IMR-90 (cell line): ENCODE data around the gene NOP9. TPM values are rescaled to one million over a fixed set of nuclear protein-coding genes. Genes with fewer than 3 reads are reported as not detected.
A peak's percentile ranks its signal among the peaks of the same experiment; 100 is the strongest.

Experiments
- ATAC-seq: fragments of 200-7000 bp; cut with Tn5 transposase; 2 replicates; pipeline ENCODE4 v1.9.1; 2020; ENCODE audit warnings: low read depth, mild to moderate bottlenecking, moderate library complexity
- BruUV-seq: library from RNA; stranded (reverse); fragments of 400-500 nt; replicated peaks from 2 replicates; lab custom pipeline; 2021; lab: Mats Ljungman, UMichigan
- CTCF ChIA-PET: fragments of 300-600 bp; formaldehyde crosslinking; extraction: SDS; loops from one replicate; lab custom pipeline; 2021; ENCODE audit warnings: antibody characterized with exemption; lab: Yijun Ruan, JAX
- POLR2A ChIA-PET: fragments of 300-600 bp; sonication (Branson Sonifier 250); formaldehyde crosslinking; loops from one replicate; lab custom pipeline; 2022; ENCODE audit warnings: antibody characterized with exemption; ENCODE audit not compliant: unreplicated experiment; lab: Charles Lee
- DNase-seq: peaks from one replicate; pipeline ENCODE4 v3.0.0; 2013
- H2AFZ ChIP-seq: replicated peaks from 2 replicates; pipeline ENCODE3; 2013; ENCODE audit warnings: low read length, mild to moderate bottlenecking; ENCODE audit not compliant: poor library complexity
- H2AK5ac ChIP-seq: 2 replicates; pipeline ENCODE4 v1.6.1; 2013; ENCODE audit warnings: low read depth, low read length, inconsistent platforms
- H2AK9ac ChIP-seq: replicated peaks from 2 replicates; pipeline ENCODE3; 2013; ENCODE audit warnings: mild to moderate bottlenecking, low read depth, low read length, moderate library complexity; ENCODE audit not compliant: poor library complexity
- H2BK120ac ChIP-seq: 2 replicates; pipeline ENCODE4 v1.6.1; 2013; ENCODE audit warnings: low read depth, low read length, inconsistent platforms
- H2BK15ac ChIP-seq: 3 replicates; pipeline ENCODE4 v1.6.1; 2013; ENCODE audit warnings: low read depth, low read length, inconsistent platforms
- H2BK20ac ChIP-seq: 2 replicates; pipeline ENCODE4 v1.6.1; 2013; ENCODE audit warnings: low read depth, mild to moderate bottlenecking, inconsistent platforms, low read length, moderate library complexity
- H2BK5ac ChIP-seq: 2 replicates; pipeline ENCODE4 v1.6.1; 2013; ENCODE audit warnings: mild to moderate bottlenecking, low read depth, low read length, inconsistent platforms; ENCODE audit not compliant: poor library complexity, severe bottlenecking
- H3K14ac ChIP-seq: replicated peaks from 2 replicates; pipeline ENCODE4 v1.6.1; 2013; ENCODE audit warnings: low read depth, low read length, inconsistent platforms
- H3K18ac ChIP-seq: 2 replicates; pipeline ENCODE4 v1.6.1; 2013; ENCODE audit warnings: low read depth, low read length, control low read depth
- H3K23ac ChIP-seq: 2 replicates; pipeline ENCODE4 v1.6.1; 2013; ENCODE audit warnings: low read depth, low read length, inconsistent platforms
- H3K27ac ChIP-seq: 2 replicates; pipeline ENCODE4 v1.5.1; 2013; ENCODE audit warnings: mild to moderate bottlenecking, control low read depth, low read length; ENCODE audit not compliant: insufficient read depth
- H3K27me3 ChIP-seq: 2 replicates; pipeline ENCODE4 v1.6.1; 2013; ENCODE audit warnings: low read length; ENCODE audit not compliant: control insufficient read depth, insufficient read depth
- H3K36me3 ChIP-seq: 2 replicates; pipeline ENCODE4 v1.6.1; 2013; ENCODE audit warnings: low read length, mixed read lengths; ENCODE audit not compliant: control insufficient read depth, insufficient read depth
- H3K4ac ChIP-seq: 2 replicates; pipeline ENCODE4 v1.6.1; 2013; ENCODE audit warnings: low read depth, low read length, inconsistent platforms
- H3K4me1 ChIP-seq: 2 replicates; pipeline ENCODE4 v1.6.1; 2013; ENCODE audit warnings: low read length, mixed read lengths; ENCODE audit not compliant: control insufficient read depth, insufficient read depth
- H3K4me2 ChIP-seq: 2 replicates; pipeline ENCODE4 v1.6.1; 2013; ENCODE audit warnings: low read depth, mild to moderate bottlenecking, control low read depth, low read length, moderate library complexity
- H3K4me3 ChIP-seq: 2 replicates; pipeline ENCODE4 v1.5.1; 2013; ENCODE audit warnings: low read depth, mild to moderate bottlenecking, control low read depth, low read length, moderate library complexity; ENCODE audit not compliant: insufficient read depth
- H3K56ac ChIP-seq: 2 replicates; pipeline ENCODE4 v1.6.1; 2013; ENCODE audit warnings: low read length, inconsistent platforms; ENCODE audit not compliant: insufficient read depth; ENCODE audit errors: extremely low read depth
- H3K79me1 ChIP-seq, 2 experiments: 2 replicates each; pipeline ENCODE4 v1.6.1; 2013; ENCODE audit warnings: low read length in 2 of 2, inconsistent platforms in 1 of 2, low read depth in 1 of 2
- H3K9ac ChIP-seq: 2 replicates; pipeline ENCODE4 v1.6.1; 2013; ENCODE audit warnings: low read depth, low read length, control low read depth
- H3K9me1 ChIP-seq: 2 replicates; pipeline ENCODE4 v1.6.1; 2013; ENCODE audit warnings: low read length, inconsistent platforms; ENCODE audit not compliant: insufficient read depth
- H3K9me3 ChIP-seq: 2 replicates; pipeline ENCODE4 v1.6.1; 2013; ENCODE audit warnings: low read length; ENCODE audit not compliant: control insufficient read depth, insufficient read depth
- H4K20me1 ChIP-seq: 2 replicates; pipeline ENCODE4 v1.6.1; 2013; ENCODE audit warnings: low read length, inconsistent platforms; ENCODE audit not compliant: insufficient read depth
- H4K5ac ChIP-seq: 2 replicates; pipeline ENCODE4 v1.6.1; 2013; ENCODE audit warnings: mild to moderate bottlenecking, low read depth, low read length, control low read depth
- H4K8ac ChIP-seq, 2 experiments: 2 replicates each; pipeline ENCODE4 v1.6.1; 2013; ENCODE audit warnings: low read depth in 2 of 2, low read length in 2 of 2, control low read depth in 1 of 2, inconsistent platforms in 1 of 2
- H4K91ac ChIP-seq: 2 replicates; pipeline ENCODE4 v1.6.1; 2013; ENCODE audit warnings: low read depth, low read length, inconsistent platforms; ENCODE audit not compliant: insufficient read depth
- MAZ ChIP-seq: IDR thresholded peaks from 2 replicates; pipeline ENCODE4 v1.6.1; 2012; ENCODE audit warnings: low read depth, mild to moderate bottlenecking, low read length, improper control_type of control experiment, moderate library complexity, borderline replicate concordance
- WGBS, 2 experiments: methylation state at CpG; one replicate each; pipeline versions ENCODE4 v1.1.5 to v1.1.7; 2013; ENCODE audit warnings: missing lambda C conversion rate in 2 of 2; ENCODE audit not compliant: insufficient read length in 1 of 2; ENCODE audit errors: extremely low coverage in 2 of 2; 5-methylcytosine and 5-hydroxymethylcytosine counted together
- dilution Hi-C: fragments of 300-500 bp; cut with HindIII; formaldehyde crosslinking; loops from one replicate; pipeline ENCODE4 v1.14.3; 2018; ENCODE audit warnings: low sequenced_read_pairs; ENCODE audit not compliant: unreplicated experiment
- in situ Hi-C: fragments of 300-500 bp; cut with MboI; formaldehyde crosslinking; loops from 3 replicates; pipeline ENCODE4 v1.14.3; 2019; ENCODE audit warnings: low sequenced_read_pairs, inconsistent platforms, mixed read lengths
- intact Hi-C: fragments of 100-400 bp; cut with micrococcal nuclease; formaldehyde crosslinking; loops from 2 replicates; pipeline ENCODE4 v1.10.0; 2022
- polyA plus RNA-seq, 3 experiments: library from polyadenylated mRNA; depleted of rRNA; stranded (reverse); fragments of >200 nt; gene quantifications; 2 replicates each; pipeline ENCODE4 v1.2.3, GENCODE V29; 2012; ENCODE audit warnings: low replicate concordance in 1 of 3
- total RNA-seq: library from RNA; depleted of rRNA; stranded (reverse); fragments of >200 nt; gene quantifications from 2 replicates; pipeline ENCODE4 v1.2.3, GENCODE V29; 2012

Gene NOP9
- total and polyA plus RNA-seq, 2 of the 4 experiments (the other 2 are of a cell fraction), result 11.8 to 25.8 TPM

- no peak overlapping the region for H2BK5ac ChIP-seq
- no peak overlapping the region for H3K14ac ChIP-seq
- no peak overlapping the region for H2BK15ac ChIP-seq
- TF ChIP-seq MAZ, result no peak
- H2BK120ac ChIP-seq, result 0 out of 2 replicates have a peak overlapping the region, but pooled peaks have one; percentile 48
- no peak overlapping the region; the same call in 1 of the 2 replicates for H3K4ac ChIP-seq
- H4K5ac ChIP-seq, result no peak overlapping the region
- POLR2A ChIA-PET, result no interaction called here
- H2AK5ac ChIP-seq, result no peak overlapping the region
- no peak overlapping the region for H3K23ac ChIP-seq
- dilution Hi-C loops (no loop called here), in situ Hi-C loops (no loop called here), intact Hi-C loops (no loop called here)
- peak overlapping the region in 1 of 2 experiments; percentile 65; a peak in 1 of 4 replicates for H4K8ac ChIP-seq
- ATAC-seq, result no peak
- no peak overlapping the region for H3K27ac ChIP-seq
- peaks cover 16% of the 10 kb centered on the region; the same call in 1 of the 2 replicates for H3K9me1 ChIP-seq
- 70% methylated on average over 4 of the region's 16 CpGs; no CpG with 5 or more reads in 1 of the 2 experiments for WGBS, 2 experiments
- peak overlapping the region; percentile 42 for H2AK9ac ChIP-seq
- DNase-seq, result no peak
- H3K9me3 ChIP-seq, result no peaks in the 10 kb centered on the region
- H2AFZ ChIP-seq, result no peak overlapping the region
- H4K91ac ChIP-seq, result no peak overlapping the region
- no TSS peak for BruUV-seq
- H3K4me2 ChIP-seq, result no peak overlapping the region
- H3K36me3 ChIP-seq, result no peaks in the 10 kb centered on the region
- H3K18ac ChIP-seq, result no peak overlapping the region
- no peak overlapping the region for H3K4me3 ChIP-seq
- H4K20me1 ChIP-seq, result no peaks in the 10 kb centered on the region
- peaks cover 8% of the 10 kb centered on the region for H3K4me1 ChIP-seq
- peaks cover 0 to 2% of the 10 kb centered on the region in 2 experiments; a peak in 1 of 4 replicates for H3K79me1 ChIP-seq
- H3K9ac ChIP-seq, result no peak overlapping the region
- no peaks in the 10 kb centered on the region for H3K27me3 ChIP-seq
- no peak overlapping the region for H3K56ac ChIP-seq
- H2BK20ac ChIP-seq, result no peak overlapping the region
- CTCF ChIA-PET, result no interaction called here
These were observed 39.4 kb upstream of the NOP9 start for GRCh38 chr14:24260026-24260779.
